ENCODE data around the gene GPR55. TPM values are rescaled to one million over a fixed set of nuclear protein-coding genes. Genes with fewer than 3 reads are reported as not detected.
A peak's percentile ranks its signal among the peaks of the same experiment; 100 is the strongest.

GPR55 gene
- polyA plus RNA-seq, 4 donors, result 0.16 to 0.55 (median 0.29) TPM

DNA sequence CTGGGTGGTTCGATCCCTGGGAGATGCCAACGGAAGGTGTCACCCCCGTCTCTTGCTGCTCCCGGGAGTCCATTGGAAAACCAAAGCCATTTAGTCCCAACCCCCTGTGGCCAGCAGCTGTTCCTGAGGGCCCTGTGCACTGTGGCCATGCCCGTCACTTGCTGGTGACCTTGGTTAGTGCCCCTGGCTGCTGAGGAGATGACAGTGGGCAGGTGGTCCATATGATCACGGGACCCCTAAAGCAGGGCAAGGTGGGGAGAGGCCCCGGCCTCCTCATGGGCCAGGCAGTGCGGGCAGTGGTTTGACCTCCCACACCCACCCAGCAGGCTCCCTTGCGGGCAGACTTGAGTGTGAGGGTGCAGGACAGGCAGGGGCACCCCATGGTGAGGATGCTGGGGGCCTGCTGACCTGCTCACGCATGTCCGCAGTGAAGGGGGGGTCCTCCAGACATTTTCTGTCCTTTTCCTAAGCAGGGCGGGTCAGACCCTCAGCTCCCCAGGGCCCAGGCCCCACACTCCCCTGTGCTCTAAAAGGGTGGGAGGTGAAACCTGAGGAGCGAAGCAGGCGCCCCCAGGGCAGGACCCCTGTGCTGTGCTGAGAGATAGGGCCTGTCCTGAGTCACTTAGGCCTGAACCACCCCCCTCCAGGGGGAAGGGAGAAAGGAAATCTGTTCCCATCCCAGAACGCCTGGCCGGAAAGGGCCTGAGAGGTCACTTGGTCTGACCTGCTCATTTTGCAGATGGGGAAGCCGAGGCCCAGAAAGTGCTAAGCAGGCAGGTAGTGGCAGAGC is 53.5 kb downstream of the GPR55 start:
- no peak for DNase-seq (ENCODE audit: low read depth in 4 of 4, low spot score in 3 of 4)

DNA sequence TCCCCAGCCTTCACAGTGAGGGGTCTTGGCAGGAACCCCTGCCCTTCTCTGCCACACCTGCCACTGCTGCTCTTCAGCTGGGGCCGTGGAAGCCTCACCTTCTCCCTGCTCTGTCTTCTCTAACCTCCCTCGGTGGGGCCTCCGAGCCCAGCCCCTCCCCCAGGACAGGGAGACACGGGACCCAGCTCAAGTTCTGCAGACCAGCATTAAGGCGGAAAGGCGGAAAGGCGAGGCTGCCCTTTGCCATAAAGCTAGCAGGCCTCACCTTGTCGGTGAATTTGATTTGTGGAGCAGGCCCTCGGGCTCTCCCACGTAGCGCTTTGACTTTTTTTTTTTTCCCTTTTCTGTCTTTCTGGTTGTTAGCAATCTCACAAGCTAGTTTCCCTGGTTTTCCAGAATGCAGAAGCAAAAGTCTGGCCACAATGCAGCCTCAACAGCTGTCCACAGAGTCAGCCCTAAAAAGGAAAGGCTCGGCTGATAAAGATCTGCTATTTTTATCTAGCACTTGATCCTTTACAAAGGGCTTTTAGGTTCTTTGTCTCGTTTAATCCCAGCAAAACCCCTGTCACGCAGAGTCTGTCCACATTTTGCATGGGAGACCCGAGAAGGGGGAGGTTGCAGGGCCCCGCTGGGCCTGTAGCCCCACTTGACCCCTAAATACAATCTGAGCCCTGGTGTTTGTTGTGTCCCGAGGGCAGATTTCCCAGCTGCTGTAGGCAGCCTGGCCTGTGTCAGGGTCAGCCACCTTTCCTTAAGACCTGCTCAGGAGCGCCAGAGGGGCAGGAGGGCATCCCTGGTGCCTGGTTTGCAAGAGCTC is 54.3 kb downstream of the GPR55 start:
- DNase-seq (ENCODE audit: low read depth in 4 of 4, low spot score in 3 of 4), result no peak

DNA sequence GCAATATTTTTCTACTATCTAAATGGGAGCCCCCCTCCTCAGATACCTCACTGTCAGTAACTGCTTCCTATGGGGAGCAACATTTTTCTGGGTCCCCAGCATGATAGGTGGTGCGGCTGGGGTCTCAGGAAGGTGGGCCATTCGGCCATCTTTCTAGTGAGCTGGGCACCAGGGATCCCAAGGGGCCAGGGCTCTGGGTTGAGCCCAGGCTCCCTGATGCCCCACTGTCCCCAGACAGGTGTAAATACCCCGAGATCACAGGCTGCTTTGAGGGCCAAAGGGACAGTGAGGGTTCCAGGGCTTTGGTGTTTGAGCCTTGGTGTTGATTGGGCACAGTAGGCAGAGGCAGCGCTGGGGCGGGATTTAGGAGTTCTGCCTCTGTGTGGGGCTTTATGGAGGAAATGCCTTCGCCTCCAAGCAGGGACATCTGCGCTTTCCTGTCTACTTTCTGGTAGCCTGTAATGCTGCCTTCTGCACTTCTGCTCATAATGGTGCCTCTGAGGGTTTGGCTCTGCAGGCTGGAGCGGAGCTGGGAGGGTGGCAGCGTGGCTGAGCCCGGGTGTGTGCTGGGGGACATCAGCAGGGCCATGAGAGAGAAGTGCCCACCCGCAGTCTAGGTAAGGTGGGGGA is 55.0 kb downstream of the GPR55 start:
- DNase-seq (ENCODE audit: low read depth in 4 of 4, low spot score in 3 of 4), result no peak

DNA sequence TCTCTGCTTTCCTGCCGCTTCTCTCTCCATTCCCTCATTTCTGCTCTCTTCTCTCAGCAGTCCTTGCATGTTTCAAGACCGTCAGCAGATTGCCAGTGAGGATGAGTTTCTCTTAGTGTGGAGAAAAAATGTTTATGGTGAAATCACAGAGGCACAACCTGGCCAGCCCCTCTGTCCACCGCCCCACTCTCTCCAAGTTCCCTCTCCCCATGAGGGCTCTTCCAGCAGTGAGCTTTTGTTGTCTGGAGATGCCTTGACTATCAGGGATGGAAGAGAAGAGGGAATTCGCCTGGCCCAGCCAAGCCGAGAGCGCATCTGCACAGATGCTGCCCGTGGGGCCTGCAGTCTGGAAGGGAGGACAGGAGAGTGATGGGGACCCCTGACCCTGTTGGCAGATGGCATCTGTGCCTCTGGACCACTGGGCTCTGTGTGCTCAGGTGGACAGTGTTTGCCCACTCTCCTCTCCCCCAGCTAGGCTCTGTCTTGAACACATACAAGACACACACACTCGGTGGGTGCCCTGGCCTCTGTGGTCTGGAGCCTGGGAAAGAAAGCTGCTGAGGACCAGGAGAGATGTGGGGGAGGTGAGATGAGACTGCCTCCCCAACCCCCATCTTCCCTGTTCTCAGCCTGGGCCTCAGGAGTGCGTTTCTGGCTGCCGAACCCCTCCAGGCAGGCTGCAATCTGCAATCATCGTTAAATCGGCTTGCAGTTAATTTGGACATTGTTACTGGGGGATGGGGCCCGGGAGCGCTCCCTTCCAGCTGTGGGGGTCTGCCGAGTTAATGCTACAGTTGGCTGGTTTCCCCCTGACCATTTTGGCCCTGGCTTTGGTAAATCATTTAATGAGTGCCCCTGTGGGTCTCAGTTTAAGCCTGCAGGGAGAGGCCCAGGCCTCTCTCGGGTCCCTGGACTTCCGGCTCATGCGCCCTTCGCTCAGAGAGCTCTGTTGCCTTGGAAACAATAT is 55.8 kb downstream of the GPR55 start:
- DNase-seq (ENCODE audit: low read depth in 4 of 4, low spot score in 3 of 4), result peak in 1 of 4 donors; percentile 78

DNA sequence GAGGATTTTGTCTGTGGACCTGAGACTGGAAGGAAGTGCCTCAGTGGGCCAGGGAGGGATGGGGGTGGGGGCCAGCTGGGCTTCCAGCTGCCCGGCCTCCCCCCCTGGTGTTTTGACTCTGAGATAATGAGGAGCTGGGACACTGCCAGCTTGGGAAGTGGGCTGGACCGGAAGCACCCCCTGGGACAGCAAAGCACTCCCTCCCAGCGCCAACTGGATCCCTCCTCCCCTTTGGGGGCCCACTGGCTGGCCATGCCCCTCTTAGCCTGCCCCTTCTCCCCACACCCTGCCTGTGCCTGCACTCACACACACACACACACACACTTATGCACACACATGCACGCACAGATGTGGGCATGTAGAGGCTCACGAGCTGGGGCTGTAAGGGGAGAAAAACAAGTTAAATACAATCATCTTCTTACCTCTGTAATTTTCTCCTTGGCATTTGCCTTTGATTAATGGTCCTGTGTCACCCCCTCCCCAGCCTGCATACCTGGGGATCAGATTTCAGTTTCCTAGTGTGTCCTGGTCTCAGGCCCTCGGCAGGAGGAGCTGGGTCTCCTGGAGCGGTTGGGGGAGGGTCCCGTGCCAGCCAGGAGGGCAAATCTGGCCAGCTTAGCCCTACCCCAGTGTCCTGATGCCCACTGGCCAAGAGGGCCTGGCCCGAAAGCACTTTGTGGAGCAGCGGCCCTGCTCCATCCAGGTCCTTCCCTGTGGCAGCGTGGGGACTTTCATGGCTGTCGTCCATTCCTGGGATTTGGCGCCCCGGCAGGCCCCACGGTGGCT is 56.7 kb downstream of the GPR55 start:
- no peak for DNase-seq (ENCODE audit: low read depth in 4 of 4, low spot score in 3 of 4)

DNA sequence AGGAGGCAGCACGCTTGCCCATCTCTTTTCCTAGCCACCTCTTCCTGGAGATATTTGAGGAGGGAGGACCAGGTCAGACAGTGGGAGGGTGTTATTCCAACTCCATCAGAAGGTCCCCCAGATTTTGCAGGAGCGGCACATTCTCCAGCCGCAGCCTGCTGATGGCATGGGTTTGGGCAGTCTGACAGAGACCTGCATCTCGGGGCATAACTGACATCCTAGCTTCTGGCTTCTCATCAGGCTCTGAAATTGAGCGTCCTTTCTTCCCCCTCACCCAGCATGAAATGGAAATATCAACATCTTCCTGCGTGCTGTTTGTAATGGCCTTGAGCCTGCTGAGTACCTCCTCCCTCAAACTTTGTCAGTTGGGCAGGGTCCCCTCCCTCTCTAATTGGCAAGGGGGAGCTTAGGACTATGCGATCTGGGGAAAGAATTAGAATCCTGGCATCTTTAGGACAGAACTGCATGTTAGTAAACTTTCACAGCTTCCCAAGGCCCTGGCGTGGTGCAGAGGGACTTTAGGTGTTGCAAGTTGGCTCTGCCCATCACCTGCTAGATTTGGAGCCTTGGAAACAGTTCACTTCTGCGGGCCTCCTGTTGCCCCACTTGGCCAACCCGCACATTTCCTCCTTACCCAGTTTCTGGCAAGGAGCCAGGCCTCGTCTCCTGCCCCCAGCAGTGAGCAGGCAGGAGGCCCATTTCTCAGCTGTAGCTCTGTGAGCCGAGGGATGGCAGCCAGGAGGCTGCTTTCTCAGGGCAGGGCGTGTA is 58.1 kb downstream of the GPR55 start:
- no peak for DNase-seq (ENCODE audit: low read depth in 4 of 4, low spot score in 3 of 4)

DNA sequence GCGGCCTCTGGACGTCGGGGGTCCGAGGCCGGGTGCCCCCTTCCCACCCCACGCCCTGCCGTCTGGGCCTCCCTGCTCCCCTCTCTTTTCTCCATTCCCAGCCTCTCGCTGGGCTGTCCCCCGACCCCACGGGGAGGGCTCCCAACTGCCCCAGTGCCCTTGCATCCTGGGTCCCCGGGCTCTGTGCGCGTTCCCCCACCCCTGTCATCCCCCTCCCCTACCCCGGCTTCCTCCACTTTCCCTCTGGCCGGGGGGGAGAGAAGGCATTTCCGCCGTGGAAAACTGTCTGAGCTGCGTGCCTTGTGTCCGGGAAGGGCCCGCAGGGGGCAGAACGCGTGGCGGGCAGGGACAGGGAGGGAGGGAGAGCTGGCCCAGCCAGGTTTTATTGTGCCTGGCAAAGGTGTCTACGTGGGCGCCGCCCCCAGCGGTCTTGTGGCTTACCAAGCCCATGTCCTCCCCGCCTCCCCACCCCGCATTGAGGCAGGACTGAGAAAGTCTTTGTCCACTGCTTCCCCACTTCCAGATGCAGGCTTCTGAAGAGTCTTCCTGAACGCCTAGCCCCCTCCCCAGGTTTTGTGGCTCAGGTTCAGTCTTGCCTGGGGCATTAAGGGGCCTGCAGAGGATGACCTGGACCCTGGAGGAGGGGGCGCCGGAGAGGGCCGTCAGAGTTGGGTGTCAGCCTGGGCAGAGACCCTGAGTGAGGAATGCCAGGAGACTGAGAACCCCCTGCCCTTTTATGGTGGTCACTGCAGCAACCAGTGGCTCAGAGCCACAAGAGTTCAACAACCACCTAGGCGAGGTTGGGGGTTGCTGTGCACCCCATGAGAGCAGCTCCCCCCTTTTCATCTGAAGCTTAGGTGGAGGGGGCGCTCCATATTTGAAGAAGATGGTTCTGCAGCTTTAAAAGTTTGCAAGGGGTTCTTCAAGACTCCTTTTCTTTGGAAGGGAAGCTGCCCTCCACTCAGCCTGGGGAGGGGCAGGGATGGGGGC is 59.0 kb downstream of the GPR55 start:
- no peak for DNase-seq (ENCODE audit: low read depth in 4 of 4, low spot score in 3 of 4)

DNA sequence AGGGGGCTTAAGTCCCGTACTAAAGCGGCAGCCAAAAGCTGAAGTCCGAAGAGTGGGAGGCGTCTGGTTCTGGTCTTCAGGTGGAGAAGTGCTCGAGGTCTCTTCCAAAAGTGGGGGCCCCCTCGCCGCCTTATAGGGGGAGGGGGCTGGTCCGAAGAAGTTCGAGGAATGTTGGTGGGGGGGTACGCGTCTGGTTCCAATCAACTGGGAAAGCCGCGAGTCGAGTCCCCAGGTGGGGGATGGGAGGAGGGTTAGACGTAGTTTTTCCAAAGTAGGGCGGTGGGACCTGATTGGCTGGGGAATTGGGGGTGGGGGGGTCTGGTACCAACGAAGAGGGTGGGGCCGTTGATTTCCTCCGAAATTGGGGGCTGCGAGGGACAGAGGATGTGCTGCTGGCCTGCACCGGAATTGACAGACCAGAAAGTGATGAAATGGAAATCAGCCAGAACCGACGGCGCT is 59.7 kb downstream of the GPR55 start:
- no peak for DNase-seq (ENCODE audit: low read depth in 4 of 4, low spot score in 3 of 4)

DNA sequence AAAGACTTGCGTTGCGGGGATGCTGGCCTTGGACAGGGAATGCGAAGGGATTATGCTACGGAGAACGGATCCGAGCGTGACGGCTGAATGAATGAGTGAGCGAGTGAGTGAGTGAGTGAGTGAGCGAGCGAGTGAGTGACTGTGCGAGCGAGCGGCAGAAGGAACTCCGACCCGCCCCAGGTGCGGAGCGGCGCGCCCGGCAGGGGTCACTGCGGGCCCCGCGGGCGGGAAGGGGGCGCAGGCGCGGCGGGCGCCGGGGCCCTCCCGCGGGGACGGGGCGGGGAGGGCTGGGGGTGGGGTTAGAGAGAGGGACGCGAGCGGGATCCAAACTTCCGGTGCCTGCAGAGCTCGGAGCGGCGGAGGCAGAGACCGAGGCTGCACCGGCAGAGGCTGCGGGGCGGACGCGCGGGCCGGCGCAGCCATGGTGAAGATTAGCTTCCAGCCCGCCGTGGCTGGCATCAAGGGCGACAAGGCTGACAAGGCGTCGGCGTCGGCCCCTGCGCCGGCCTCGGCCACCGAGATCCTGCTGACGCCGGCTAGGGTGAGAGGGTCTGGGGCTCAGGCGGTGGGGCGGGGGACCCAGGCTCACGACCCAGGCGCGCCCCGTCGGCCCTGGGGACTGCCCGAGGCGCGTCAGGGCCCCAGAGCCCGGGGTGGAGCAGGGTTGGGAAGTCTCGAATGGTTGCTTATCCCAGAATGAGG is 60.3 kb downstream of the GPR55 start, which contains the start of gene ITM2C:
Gene ITM2C, plus strand, starts transcription at position 338 of the 702 bp plus-strand sequence. Its CDS starts 84 bp downstream, at position 422.
- DNase-seq (ENCODE audit: low read depth in 4 of 4, low spot score in 3 of 4), result no peak

DNA sequence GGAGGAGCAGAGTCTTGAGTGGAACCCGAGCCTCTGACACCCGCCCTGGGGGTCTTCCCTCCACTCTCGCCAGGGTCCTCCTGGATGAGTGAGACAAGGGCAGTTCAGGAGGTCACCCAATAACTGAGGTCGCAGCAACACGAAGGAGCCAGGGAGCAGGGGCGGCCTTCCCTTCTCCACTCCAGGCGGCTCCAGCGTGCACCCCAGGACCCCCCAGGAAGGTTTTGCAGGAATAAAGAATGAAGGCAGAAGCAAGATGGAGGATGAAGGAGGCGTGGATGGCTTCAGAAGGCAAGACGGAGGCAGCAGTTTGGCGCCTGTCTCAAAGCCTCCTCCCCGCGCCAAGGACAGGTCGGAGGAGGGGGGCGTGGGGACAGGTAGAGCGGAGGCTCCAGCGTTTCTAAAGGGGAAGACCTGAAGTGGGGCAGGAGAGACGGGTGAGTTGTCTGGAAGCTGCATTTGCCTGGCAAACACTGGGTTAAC is 60.9 kb downstream of the GPR55 start:
- DNase-seq (ENCODE audit: low read depth in 4 of 4, low spot score in 3 of 4), result no peak

DNA sequence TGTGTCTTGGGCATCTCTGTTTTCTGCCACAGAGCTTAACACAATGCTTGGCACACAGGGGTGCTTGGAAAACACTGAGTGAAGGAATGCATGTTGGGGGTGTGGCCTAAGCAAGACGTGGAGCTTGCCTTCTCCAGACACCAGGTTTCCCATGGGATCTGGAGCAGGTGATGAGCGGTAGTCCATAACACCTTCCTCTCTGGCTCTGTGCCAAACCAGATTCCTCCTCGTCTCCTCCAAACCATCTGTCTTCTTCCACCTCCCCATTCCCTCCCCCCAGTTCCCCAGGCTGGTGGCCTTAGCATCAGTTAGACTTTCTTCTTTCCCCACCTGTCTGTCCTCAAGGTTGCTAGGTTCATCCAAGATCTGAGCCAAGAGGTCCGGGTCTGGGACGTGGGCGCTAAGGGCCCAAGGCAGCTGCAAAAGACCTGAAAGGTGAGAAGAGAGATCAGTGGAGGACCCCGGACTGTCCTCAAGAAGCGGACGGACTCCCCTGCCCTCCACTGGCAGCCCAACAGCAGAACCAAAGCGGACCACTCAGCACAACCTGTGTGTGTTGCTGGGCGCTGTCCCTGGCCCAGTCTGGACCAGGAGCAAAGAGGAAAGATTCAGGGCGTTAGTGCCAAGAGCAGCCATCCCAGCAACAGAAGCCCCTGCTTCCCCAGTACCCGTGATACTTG is 61.5 kb downstream of the GPR55 start:
- DNase-seq (ENCODE audit: low read depth in 4 of 4, low spot score in 3 of 4), result no peak

DNA sequence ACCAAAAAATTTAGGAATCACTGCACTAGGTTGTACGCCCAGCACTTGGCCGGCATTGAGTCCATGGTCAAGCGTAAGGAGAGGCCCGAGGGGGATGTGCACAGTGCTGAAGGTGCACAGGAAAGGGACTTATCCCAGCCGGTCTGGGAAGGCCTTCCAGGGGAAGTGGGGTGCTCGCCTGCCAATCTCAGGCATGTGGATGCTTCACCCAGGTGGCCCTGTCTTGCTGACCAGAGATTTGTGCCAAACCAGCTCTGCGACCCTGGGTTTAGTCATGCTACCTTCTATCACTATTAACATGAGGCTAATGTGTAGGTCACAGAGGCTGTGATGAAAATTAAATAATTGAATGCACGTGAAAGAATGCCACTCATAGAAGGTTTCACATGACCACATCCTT is 62.0 kb downstream of the GPR55 start:
- DNase-seq (ENCODE audit: low read depth in 4 of 4, low spot score in 3 of 4), result no peak

DNA sequence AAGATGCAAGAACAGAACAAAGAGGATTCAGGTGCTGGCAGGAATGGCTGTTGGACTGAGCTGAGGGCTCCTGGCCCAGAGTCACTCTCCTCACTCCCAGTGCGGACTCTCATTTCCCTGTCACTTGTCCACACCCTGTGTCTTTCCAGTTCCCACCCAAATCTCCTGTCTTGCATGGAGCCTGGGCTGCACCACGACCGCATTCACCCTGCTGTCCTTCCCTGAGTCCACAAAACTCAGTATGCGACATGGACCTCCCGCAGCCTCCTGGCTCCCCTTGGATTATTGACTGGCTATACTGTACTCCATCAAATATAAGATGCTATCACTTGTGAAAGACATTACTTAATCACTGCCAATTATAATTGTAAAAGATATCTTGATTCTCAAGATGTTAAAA is 62.8 kb downstream of the GPR55 start:
- no peak for DNase-seq (ENCODE audit: low read depth in 4 of 4, low spot score in 3 of 4)

DNA sequence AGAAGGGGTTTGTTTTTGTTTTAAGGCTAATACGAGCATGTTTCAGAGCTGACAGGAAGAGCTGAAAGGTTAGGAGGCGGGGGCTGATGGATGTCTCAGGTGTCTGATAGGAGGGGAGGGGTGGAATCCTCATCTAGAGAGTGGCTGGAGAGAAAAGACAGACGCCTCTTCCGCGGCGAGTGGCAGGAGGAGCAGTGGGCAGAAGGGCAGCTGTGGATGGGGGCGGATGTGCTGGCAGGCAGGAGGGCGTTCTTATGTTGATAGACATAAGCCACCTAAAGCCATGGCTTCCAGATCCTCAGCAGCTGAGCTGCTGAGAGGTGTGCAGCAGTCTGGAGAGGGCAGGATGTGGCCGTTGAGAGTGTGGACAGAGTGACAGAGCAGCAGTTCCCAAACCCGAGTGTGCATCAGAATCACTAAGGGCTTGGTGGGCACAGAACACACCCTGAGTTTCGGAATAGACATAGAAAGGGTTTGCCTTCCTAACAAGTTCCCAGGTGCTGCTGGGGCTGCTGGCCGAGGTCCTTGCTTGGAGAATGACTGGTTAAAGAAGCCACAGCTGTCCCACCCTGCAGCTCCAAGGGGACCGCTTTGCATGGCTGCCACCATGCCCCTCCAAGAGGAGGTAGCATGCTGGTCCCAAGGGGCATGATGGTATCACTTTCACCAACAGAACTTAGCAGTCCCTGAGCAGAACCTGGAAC is 63.3 kb downstream of the GPR55 start:
- no peak for DNase-seq (ENCODE audit: low read depth in 4 of 4, low spot score in 3 of 4)
